ENCODE data around the gene MALT1.

DNA sequence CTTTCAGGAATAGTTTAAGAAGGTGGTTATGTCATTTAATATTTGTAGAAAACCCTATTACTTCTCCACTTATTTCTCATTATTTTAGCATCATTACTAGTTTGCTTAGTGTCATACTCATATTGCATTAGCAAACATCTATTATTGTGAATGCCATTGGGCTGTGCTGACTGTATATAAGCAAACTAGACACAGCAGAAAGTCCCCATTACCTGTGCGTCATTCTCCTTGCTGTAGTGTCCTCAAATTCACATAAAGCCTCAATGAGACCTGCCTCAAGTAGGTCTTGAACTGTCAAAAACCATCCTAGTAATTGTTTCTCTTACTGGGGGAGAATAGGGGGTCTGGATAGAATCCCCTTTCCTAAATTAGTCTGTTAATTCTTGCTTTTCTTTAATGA is 43.6 kb downstream of the MALT1 start:
- TF ChIP-seq, protein P1, sequence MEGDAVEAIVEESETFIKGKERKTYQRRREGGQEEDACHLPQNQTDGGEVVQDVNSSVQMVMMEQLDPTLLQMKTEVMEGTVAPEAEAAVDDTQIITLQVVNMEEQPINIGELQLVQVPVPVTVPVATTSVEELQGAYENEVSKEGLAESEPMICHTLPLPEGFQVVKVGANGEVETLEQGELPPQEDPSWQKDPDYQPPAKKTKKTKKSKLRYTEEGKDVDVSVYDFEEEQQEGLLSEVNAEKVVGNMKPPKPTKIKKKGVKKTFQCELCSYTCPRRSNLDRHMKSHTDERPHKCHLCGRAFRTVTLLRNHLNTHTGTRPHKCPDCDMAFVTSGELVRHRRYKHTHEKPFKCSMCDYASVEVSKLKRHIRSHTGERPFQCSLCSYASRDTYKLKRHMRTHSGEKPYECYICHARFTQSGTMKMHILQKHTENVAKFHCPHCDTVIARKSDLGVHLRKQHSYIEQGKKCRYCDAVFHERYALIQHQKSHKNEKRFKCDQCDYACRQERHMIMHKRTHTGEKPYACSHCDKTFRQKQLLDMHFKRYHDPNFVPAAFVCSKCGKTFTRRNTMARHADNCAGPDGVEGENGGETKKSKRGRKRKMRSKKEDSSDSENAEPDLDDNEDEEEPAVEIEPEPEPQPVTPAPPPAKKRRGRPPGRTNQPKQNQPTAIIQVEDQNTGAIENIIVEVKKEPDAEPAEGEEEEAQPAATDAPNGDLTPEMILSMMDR (IDR thresholded peaks at IDR 0.05; ENCODE audit: low read depth, low read length) = no peak
- TF ChIP-seq POLR2A (IDR thresholded peaks at IDR 0.05; ENCODE audit: extremely low read depth, insufficient read length) (no peak), MYC (IDR thresholded peaks at IDR 0.05; ENCODE audit: low read depth, low read length) (no peak)
- TF ChIP-seq, protein P2, sequence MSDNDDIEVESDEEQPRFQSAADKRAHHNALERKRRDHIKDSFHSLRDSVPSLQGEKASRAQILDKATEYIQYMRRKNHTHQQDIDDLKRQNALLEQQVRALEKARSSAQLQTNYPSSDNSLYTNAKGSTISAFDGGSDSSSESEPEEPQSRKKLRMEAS (IDR thresholded peaks at IDR 0.05; ENCODE audit: low read depth, low read length) = no peak

All from NB4 (cell line).